Activated T-cell treated with anti-CD3 and anti-CD28 coated beads, Interleukin-2, amount 50 U/mL, for 72 hours (primary cell): ENCODE measurements around the gene COMMD3. TPM values are rescaled to one million over a fixed set of nuclear protein-coding genes. Genes with fewer than 3 reads are reported as not detected.

Experiments
- ATAC-seq, 2 donors: fragments of 150-1000 bp; cut with Tn5 transposase; replicated peaks in 1 of 2; 2 replicates each; pipeline ENCODE4 v1.10.0; 2021; ENCODE audit warnings: moderate library complexity in 2 of 2, mild to moderate bottlenecking in 1 of 2
- DNase-seq, 2 donors: peaks; one replicate each; pipeline ENCODE4 v3.0.0; 2021 to 2022; ENCODE audit warnings: mixed read lengths in 1 of 2
- H3K27ac Mint-ChIP-seq: one replicate; pipeline ENCODE4 v1.8.0; 2022; ENCODE audit warnings: mild to moderate bottlenecking, moderate library complexity, mixed read lengths
- H3K27me3 Mint-ChIP-seq: one replicate; pipeline ENCODE4 v1.8.0; 2022; ENCODE audit warnings: low read depth, mixed read lengths
- H3K36me3 Mint-ChIP-seq, 2 donors: one replicate each; pipeline ENCODE4 v1.8.0; 2022; ENCODE audit warnings: mixed read lengths in 2 of 2, mild to moderate bottlenecking in 1 of 2; ENCODE audit not compliant: insufficient read depth in 2 of 2
- H3K4me1 Mint-ChIP-seq: one replicate; pipeline ENCODE4 v1.8.0; 2022; ENCODE audit warnings: low read depth, mixed read lengths
- H3K4me3 Mint-ChIP-seq, 2 donors: one replicate each; pipeline ENCODE4 v1.8.0; 2022; ENCODE audit warnings: mild to moderate bottlenecking in 2 of 2, mixed read lengths in 2 of 2, moderate library complexity in 2 of 2
- H3K9me3 Mint-ChIP-seq, 2 donors: one replicate each; pipeline ENCODE4 v1.8.0; 2022; ENCODE audit warnings: mixed read lengths in 2 of 2
- total RNA-seq, 2 donors: library from RNA; stranded (reverse); gene quantifications; one replicate each; pipeline ENCODE4 v1.2.3, GENCODE V29; 2022

COMMD3 gene
- 100 to 1,000 TPM in 1 of 2 donors, 10 to 100 TPM in 1; 95.0 to 104 TPM for total RNA-seq

DNA sequence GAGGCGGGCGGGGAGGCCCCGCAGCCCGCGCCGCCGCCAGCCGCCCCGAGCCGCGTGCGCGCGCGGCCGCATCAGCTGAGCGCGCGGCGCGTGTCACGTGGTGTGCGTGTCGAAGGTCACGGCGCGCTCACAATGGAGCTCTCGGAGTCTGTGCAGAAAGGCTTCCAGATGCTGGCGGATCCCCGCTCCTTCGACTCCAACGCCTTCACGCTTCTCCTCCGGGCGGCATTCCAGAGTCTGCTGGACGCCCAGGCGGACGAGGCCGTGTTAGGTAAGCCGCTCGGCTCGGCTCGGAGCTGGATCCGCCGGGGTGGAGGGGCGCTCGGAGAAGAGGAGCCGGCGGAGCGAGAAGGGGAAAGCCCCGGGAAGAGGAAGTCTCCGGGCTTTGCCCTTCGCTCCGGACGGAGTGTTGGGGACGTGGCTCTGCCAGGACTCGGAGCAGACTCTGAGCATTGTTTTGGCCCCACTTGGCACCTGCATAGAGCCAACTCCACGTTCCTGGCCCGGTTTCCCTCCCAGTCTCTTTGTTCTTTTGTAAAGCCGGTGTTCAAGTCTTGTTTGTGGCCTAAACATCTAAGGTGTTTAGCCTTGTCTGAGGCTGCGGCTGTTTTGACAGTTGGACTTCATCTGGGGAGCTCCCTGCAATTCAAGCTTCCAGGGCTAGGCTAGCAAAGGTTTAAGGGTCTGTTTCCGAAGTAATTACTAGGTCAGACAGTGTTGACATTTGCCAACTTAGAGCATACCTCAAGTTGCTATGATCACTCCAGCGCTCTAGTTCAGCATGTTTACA, at the start of gene COMMD3:
TSS of gene COMMD3 (plus strand) at position 103 of the 790 bp plus-strand sequence. CDS start at position 133, 30 bp downstream.
- peaks cover 22% of the 10 kb centered on the region for H3K27me3 Mint-ChIP-seq

GRCh38 chr10:22268503-22268902, 47.7 kb upstream of the COMMD3 start:
- no peak overlapping the region for H3K4me3 Mint-ChIP-seq
- H3K36me3 Mint-ChIP-seq, result peaks cover 0 to 3% of the 10 kb centered on the region in 2 donors
- H3K27ac Mint-ChIP-seq, result no peak overlapping the region
- peaks cover 24% of the 10 kb centered on the region for H3K27me3 Mint-ChIP-seq
- ATAC-seq (peak; percentile 78 to 85), DNase-seq (peak; percentile 35 to 38)
- H3K9me3 Mint-ChIP-seq, result no peaks in the 10 kb centered on the region
- H3K4me1 Mint-ChIP-seq, result peaks cover 11% of the 10 kb centered on the region

More for the DNA sequence above, at the start of gene COMMD3:
- Mint-ChIP-seq H3K27ac (peak within 1 kb of the TSS; percentile 99), H3K4me3 (peak within 1 kb of the TSS; percentile 90 to 99), H3K36me3 (peaks cover 6% of the 10 kb centered on the region in 2 donors), H3K9me3 (no peaks in the 10 kb centered on the region), H3K4me1 (peaks cover 45% of the 10 kb centered on the region)
- DNase-seq (peak; percentile 83 to 85), ATAC-seq (peak; percentile 78 to 81)

- no peaks in the 10 kb centered on the region for H3K36me3 Mint-ChIP-seq
- ATAC-seq (peak; percentile 93), DNase-seq (peak; percentile 28 to 34)
- H3K27me3 Mint-ChIP-seq, result peaks cover 9% of the 10 kb centered on the region
- no peak overlapping the region for H3K27ac Mint-ChIP-seq
- no peak overlapping the region for H3K4me3 Mint-ChIP-seq
- H3K9me3 Mint-ChIP-seq, result no peaks in the 10 kb centered on the region
- H3K4me1 Mint-ChIP-seq, result peaks cover 11% of the 10 kb centered on the region
These were observed 44.4 kb upstream of the COMMD3 start for GRCh38 chr10:22271786-22272185.

GRCh38 chr10:22278441-22278782, 37.8 kb upstream of the COMMD3 start:
- H3K36me3 Mint-ChIP-seq, result no peaks in the 10 kb centered on the region
- no peak overlapping the region for H3K4me3 Mint-ChIP-seq
- H3K4me1 Mint-ChIP-seq, result no peaks in the 10 kb centered on the region
- H3K27me3 Mint-ChIP-seq, result peaks cover 23% of the 10 kb centered on the region
- no peak overlapping the region for H3K27ac Mint-ChIP-seq
- ATAC-seq (no peak), DNase-seq (no peak)
- H3K9me3 Mint-ChIP-seq, result no peaks in the 10 kb centered on the region

DNA sequence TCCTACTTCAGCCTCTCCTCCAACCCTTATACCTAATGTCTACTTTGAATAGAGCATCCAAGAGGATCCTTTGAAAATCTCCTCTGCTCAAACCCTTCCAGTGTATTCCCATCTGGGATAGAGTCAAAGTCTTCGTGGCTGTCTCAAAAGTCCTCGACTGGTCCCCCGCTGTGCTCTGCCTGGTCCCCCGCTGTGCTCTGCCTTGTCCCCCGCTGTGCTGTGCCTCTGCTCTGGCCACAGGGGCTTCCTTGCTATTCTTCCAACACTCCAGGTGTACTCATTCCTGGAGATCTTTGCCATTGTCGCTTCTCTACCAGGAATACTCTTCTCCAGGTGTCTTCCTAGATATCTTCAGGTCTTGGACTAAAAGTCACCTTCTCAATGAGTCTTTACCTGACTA, 36.1 kb upstream of the COMMD3 start:
- peaks cover 23% of the 10 kb centered on the region for H3K27me3 Mint-ChIP-seq
- no peaks in the 10 kb centered on the region for H3K9me3 Mint-ChIP-seq
- DNase-seq (no peak), ATAC-seq (no peak)
- H3K4me1 Mint-ChIP-seq, result no peaks in the 10 kb centered on the region
- no peaks in the 10 kb centered on the region for H3K36me3 Mint-ChIP-seq
- no peak overlapping the region for H3K27ac Mint-ChIP-seq
- H3K4me3 Mint-ChIP-seq, result no peak overlapping the region

DNA sequence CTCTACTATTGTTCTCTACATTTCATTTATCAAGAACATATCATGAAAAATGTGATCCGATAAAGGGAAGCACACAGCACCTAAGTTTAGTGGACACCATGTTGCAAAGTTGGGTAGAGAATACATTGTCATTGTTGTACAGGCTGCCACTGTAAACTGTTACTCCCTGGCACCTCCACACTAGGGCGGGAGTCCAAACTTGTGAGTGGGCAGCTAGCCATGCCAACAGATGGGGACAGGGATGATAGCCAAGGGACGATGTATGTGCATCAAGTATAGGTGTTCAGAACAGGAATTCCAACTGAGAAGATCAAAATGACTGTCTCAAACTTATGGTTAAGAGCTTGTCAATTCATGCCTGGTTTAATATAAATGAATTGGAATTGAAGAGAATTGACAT, 31.1 kb upstream of the COMMD3 start:
- Mint-ChIP-seq H3K27ac (no peak overlapping the region), H3K27me3 (peaks cover 8% of the 10 kb centered on the region), H3K9me3 (no peaks in the 10 kb centered on the region), H3K4me3 (no peak overlapping the region), H3K4me1 (no peaks in the 10 kb centered on the region), H3K36me3 (no peaks in the 10 kb centered on the region)
- ATAC-seq (no peak), DNase-seq (no peak)

DNA sequence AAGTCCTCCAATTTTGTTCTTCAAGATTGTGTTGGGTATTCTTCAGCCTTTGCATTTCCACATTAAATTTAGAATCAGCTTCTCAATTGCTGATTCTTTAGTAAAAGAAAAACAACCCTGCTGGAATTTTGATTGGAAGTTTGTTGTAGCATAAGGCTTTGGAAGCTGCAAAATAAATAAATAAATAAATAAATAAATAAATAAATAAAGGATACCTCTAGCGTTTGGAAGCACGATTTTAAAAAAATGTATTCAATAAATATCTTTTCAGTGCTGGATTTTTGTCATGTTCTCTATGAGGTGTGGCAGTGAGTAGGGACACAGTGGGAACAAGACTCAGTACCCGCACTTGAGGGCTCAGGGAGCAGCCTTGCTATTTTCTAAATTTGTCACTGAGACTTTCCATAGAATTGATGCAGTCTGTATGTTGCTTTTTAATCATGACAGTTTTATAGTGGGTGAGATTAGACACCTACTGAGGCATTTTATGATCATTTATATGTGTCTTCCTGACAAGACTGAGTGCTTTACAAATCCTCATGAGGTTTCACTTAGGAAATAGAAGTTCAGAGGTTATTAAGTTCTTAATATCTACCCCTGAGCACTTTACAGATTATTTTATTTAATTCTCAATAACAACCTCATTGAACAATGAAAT, 22.3 kb upstream of the COMMD3 start:
- H3K9me3 Mint-ChIP-seq, result no peaks in the 10 kb centered on the region
- no peak for DNase-seq
- no peak for ATAC-seq
- H3K27me3 Mint-ChIP-seq, result peaks cover 8% of the 10 kb centered on the region
- no peak overlapping the region for H3K4me3 Mint-ChIP-seq
- H3K4me1 Mint-ChIP-seq, result no peaks in the 10 kb centered on the region
- no peaks in the 10 kb centered on the region for H3K36me3 Mint-ChIP-seq
- no peak overlapping the region for H3K27ac Mint-ChIP-seq

DNA sequence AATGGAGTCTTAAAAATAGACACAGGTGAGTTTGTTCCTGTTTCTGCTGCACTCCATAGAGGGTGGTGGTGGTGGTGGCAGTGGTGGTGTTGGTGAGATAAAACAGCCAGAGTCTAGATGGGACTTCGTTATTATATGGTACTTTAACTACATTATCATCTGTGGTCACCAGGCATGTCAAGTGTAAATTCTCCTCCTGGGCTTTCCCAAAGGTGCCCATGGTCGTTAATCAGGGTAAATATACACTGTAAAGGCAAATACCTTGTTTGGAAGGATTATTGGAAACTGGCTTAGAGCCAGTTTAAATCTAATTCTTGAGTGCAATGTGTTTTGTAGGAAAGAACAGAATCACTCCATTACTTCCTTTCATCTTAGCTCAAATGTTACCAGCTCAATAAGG, 21.5 kb upstream of the COMMD3 start:
- Mint-ChIP-seq H3K4me1 (no peaks in the 10 kb centered on the region), H3K36me3 (no peaks in the 10 kb centered on the region), H3K27me3 (peaks cover 10% of the 10 kb centered on the region), H3K4me3 (no peak overlapping the region), H3K9me3 (no peaks in the 10 kb centered on the region), H3K27ac (no peak overlapping the region)
- ATAC-seq (no peak), DNase-seq (no peak)

DNA sequence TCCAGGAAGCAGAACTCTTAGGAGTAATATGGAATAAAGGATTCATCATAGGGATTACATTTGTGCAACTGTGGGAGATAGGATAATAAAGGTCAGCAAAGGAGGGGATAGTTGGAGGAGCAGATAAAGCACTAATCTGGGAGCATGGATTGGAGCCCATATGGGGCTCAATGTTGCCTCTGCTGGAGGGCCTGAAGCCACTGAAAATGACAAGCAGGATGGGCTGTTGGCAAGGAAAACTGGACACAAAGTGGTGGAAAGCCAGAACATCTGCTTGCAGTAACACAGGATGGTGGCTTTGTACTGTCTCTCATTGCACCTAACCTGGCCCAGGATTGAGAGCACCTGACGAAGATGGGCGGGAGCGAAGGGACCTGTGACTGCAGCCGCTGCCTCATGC, 15.0 kb upstream of the COMMD3 start:
- Mint-ChIP-seq H3K27ac (no peak overlapping the region), H3K9me3 (no peaks in the 10 kb centered on the region), H3K4me3 (no peak overlapping the region), H3K36me3 (no peaks in the 10 kb centered on the region), H3K27me3 (peaks cover 6% of the 10 kb centered on the region), H3K4me1 (no peaks in the 10 kb centered on the region)
- DNase-seq (no peak), ATAC-seq (no peak)

DNA sequence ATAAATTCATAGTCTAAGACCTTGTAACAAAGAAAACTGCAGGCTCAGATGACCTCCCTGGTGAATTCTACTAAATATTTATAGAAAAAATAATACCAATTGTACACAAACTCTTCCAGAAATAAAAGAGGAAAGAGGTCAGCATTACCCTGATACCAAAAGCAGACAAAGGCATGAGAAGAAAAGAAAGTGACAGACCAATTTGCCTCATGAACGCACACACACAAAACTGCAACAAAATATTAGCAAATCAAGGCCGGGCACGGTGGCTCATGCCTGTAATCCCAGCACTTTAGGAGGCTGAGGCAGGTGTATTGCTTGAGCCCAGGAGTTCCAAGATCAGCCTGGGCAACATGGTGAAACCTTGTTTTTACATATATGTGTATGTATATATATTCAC, 12.7 kb upstream of the COMMD3 start:
- Mint-ChIP-seq H3K4me3 (no peak overlapping the region), H3K9me3 (no peaks in the 10 kb centered on the region), H3K27me3 (peaks cover 16% of the 10 kb centered on the region), H3K36me3 (no peaks in the 10 kb centered on the region), H3K27ac (no peak overlapping the region), H3K4me1 (peaks cover 7% of the 10 kb centered on the region)
- DNase-seq (no peak), ATAC-seq (no peak)

DNA sequence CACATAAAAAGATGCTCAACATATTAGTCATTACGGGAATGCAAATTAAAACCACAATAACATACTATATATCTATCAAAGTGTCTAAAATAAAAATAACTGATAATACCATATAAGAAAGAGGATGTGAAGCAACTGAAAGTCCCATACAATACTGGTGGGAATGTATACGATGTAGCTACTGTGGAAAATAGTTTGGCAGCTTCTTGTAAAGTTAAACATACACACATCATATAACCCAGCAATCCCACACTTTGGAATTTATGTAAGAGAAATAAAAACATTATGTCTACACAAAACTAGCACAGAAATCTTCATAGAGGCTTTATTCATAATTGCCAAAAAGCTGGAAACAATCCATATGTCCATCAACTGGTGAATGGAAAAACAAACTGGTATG, 10.5 kb upstream of the COMMD3 start:
- DNase-seq, result no peak
- Mint-ChIP-seq H3K4me1 (peaks cover 15% of the 10 kb centered on the region), H3K9me3 (no peaks in the 10 kb centered on the region), H3K27me3 (peaks cover 12% of the 10 kb centered on the region), H3K27ac (no peak overlapping the region), H3K4me3 (no peak overlapping the region), H3K36me3 (no peaks in the 10 kb centered on the region)
- ATAC-seq, result no peak

DNA sequence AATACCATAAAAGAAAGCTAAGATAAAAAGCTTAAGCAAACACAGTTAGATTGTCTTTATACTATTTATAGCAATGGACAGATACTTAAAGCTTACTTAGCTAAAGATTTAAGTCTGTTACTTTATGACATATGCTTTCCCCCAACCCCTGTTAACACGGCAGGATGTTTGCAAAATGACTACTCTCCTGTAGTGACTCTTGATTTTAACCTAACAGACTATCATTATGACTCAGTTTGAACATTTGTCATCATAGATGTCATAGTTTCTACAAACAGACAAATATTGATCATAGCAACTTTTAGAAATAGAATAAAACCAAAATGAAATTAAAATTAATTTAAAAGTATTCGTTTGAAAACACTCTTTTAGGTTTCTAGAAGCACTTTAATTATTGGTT, 7.8 kb upstream of the COMMD3 start:
- DNase-seq (peak; percentile 50 to 57), ATAC-seq (peak; percentile 100)
- Mint-ChIP-seq H3K36me3 (no peaks in the 10 kb centered on the region), H3K27me3 (peaks cover 17% of the 10 kb centered on the region), H3K27ac (no peak overlapping the region), H3K9me3 (no peaks in the 10 kb centered on the region), H3K4me3 (peak overlapping the region in 1 of 2 donors; percentile 59), H3K4me1 (peaks cover 20% of the 10 kb centered on the region)

DNA sequence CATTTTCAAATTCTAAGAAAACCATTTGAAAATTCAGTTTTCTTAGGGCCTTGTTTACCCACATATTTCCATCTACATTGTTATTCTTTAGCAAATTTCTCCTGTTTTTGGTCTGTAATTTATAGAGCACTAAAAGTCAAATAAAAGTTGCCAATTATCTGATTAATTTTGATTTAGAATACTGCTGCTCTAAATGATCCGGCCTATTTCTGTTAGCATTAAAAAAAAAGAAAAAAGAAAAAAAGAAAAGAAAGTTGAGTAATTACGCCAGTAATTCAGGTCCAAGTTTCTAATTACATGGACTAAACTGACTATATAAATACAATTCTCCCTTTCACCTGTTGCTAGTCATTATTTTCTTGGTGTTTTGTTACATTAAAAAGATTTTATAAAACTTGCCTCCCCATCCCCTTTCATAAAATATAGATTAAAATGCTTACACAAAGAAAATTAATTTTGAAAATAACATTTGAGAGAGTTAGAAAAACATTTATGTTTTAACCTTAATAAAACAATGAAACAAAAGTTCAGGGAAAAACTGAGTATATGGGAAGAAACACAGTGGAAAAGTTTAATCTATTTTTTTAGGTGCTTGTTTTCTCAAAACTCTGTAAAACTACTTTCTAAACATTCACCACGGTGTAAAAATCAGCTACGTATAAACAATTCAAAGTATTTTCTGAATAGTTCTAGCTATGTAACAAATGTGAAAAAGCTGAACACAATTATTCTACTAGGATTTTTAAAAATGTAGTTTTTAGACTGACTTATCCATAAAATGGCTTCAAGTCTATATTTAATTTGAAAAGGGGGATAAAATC, 6.8 kb upstream of the COMMD3 start:
- Mint-ChIP-seq H3K27ac (peak overlapping the region; percentile 90), H3K4me1 (peaks cover 20% of the 10 kb centered on the region), H3K36me3 (no peaks in the 10 kb centered on the region), H3K4me3 (no peak overlapping the region), H3K27me3 (peaks cover 17% of the 10 kb centered on the region), H3K9me3 (no peaks in the 10 kb centered on the region)
- DNase-seq (no peak), ATAC-seq (no peak)
